HepG2 (cell line): ENCODE measurements around the gene KNL1. TPM values are rescaled to one million over a fixed set of nuclear protein-coding genes. Genes with fewer than 3 reads are reported as not detected.
A peak's percentile ranks its signal among the peaks of the same experiment; 100 is the strongest.
"Not testable (repeated sequence)": the region's sequence is repeated elsewhere in the genome, so short reads cannot be mapped to it uniquely, and the experiment has no call there.

Experiments
- ATAC-seq: fragments of 200-7000 bp; cut with Tn5 transposase; 3 replicates; pipeline ENCODE4 v1.9.1; 2020; ENCODE audit warnings: mild to moderate bottlenecking, moderate library complexity
- BruUV-seq: library from RNA; stranded (reverse); fragments of 400-500 nt; replicated peaks from 2 replicates; lab custom pipeline; 2021; lab: Mats Ljungman, UMichigan
- CTCF ChIA-PET: fragments of 300-600 bp; formaldehyde crosslinking; extraction: SDS; loops from one replicate; lab custom pipeline; 2021; ENCODE audit warnings: low total read pairs, inconsistent platforms, low intra/inter-chr PET ratio; lab: Yijun Ruan, JAX
- POLR2A ChIA-PET: fragments of 350-600 bp; sonication (Branson Sonifier 250); formaldehyde crosslinking; loops from one replicate; lab custom pipeline; 2020; ENCODE audit warnings: antibody characterized with exemption, inconsistent platforms; lab: Yijun Ruan, JAX
- DNase-seq: peaks from one replicate; pipeline ENCODE4 v3.0.0-alpha.2; 2015; ENCODE audit warnings: low spot score
- FAIRE-seq: peaks from 3 replicates; lab custom pipeline; 2011; peaks lifted over from hg19 to GRCh38; lab: Jason Lieb, UNC
- H2AFZ ChIP-seq: one replicate; pipeline ENCODE4 v1.6.1; 2011; ENCODE audit warnings: low read length, inconsistent platforms
- H3K27ac ChIP-seq: fragments of 300-600 bp; 3 replicates; pipeline ENCODE4 v1.8.0; 2011; ENCODE audit warnings: mixed run types, mild to moderate bottlenecking, mixed read lengths, low read length, inconsistent platforms; ENCODE audit not compliant: insufficient read depth; ENCODE audit errors: extremely low read length
- H3K27me3 ChIP-seq, 2 experiments: fragments of 200-600 bp in 1 of 2; 2 replicates in 1 of 2; 3 replicates in 1 of 2; pipeline versions ENCODE4 v1.6.0 to v1.8.0; 2011; ENCODE audit warnings: low read length in 2 of 2, mild to moderate bottlenecking in 2 of 2, moderate library complexity in 2 of 2, inconsistent platforms in 1 of 2; ENCODE audit not compliant: insufficient read depth in 2 of 2, control insufficient read depth in 1 of 2
- H3K36me3 ChIP-seq, 2 experiments: fragments of 200-600 bp in 1 of 2; replicated peaks in 1 of 2; 2 replicates in 1 of 2; 3 replicates in 1 of 2; pipeline versions ENCODE4 v1.5.1 to v1.8.0; 2011; ENCODE audit warnings: low read length in 2 of 2, inconsistent platforms in 1 of 2; ENCODE audit not compliant: insufficient read depth in 2 of 2, control insufficient read depth in 1 of 2
- H3K4me1 ChIP-seq: 2 replicates; pipeline ENCODE4 v1.5.1; 2012; ENCODE audit warnings: low read length, inconsistent platforms; ENCODE audit not compliant: insufficient read depth
- H3K4me2 ChIP-seq: 2 replicates; pipeline ENCODE4 v1.6.0; 2011; ENCODE audit warnings: low read depth, low read length, inconsistent platforms
- H3K4me3 ChIP-seq, 3 experiments: fragments of 200-600 bp in 1 of 3; sonication (generic), shearing (Covaris generic) in 1 of 3; replicated peaks in 1 of 3; 2 replicates each; pipeline ENCODE4 v1.5.1; 2011 to 2016; ENCODE audit warnings: low read length in 3 of 3, inconsistent platforms in 2 of 3, low read depth in 2 of 3, mild to moderate bottlenecking in 2 of 3, control low read depth in 1 of 3, mixed read lengths in 1 of 3; ENCODE audit not compliant: insufficient read depth in 1 of 3
- H3K79me2 ChIP-seq: one replicate; pipeline ENCODE4 v1.6.1; 2011; ENCODE audit warnings: low read length, inconsistent platforms; ENCODE audit not compliant: insufficient read depth
- H3K9ac ChIP-seq: 2 replicates; pipeline ENCODE4 v1.6.0; 2011; ENCODE audit warnings: mild to moderate bottlenecking, low read depth, low read length, inconsistent platforms; ENCODE audit not compliant: insufficient read depth
- H3K9me3 ChIP-seq: 2 replicates; pipeline ENCODE4 v1.5.1; 2012; ENCODE audit warnings: mild to moderate bottlenecking, low read length
- H4K20me1 ChIP-seq: 2 replicates; pipeline ENCODE4 v1.6.0; 2011; ENCODE audit warnings: inconsistent platforms, mild to moderate bottlenecking, low read length, moderate library complexity; ENCODE audit not compliant: insufficient read depth
- MAFF ChIP-seq: IDR thresholded peaks from 2 replicates; pipeline ENCODE4 v1.6.1; 2011; ENCODE audit warnings: low read depth, low read length, improper control_type of control experiment
- MAFK ChIP-seq, 2 experiments: IDR thresholded peaks in 1 of 2; conservative IDR thresholded peaks in 1 of 2; 2 replicates each; pipeline ENCODE4 v1.6.1; 2011; ENCODE audit warnings: improper control_type of control experiment in 2 of 2, low read length in 2 of 2
- MED13 ChIP-seq: sonication (generic); formaldehyde crosslinking; IDR thresholded peaks from 2 replicates; pipeline ENCODE4 v1.5.0; 2020; ENCODE audit warnings: missing genetic modification reagents
- NFYB ChIP-seq: sonication (generic); formaldehyde crosslinking; IDR thresholded peaks from 2 replicates; pipeline ENCODE4 v1.4.0; 2020; ENCODE audit warnings: missing genetic modification reagents
- NFYC ChIP-seq: IDR thresholded peaks from 2 replicates; pipeline ENCODE4 v1.6.1; 2016; ENCODE audit warnings: missing genetic modification reagents, missing compliant biosample characterization
- POGZ ChIP-seq: sonication (generic); formaldehyde crosslinking; IDR thresholded peaks from 2 replicates; pipeline ENCODE4 v1.4.0; 2020; ENCODE audit warnings: mild to moderate bottlenecking, missing genetic modification reagents
- ZMYM4 ChIP-seq: sonication (generic); formaldehyde crosslinking; IDR thresholded peaks from 2 replicates; pipeline ENCODE4 v1.8.1; 2023; ENCODE audit warnings: mild to moderate bottlenecking, missing genetic modification reagents
- WGBS: methylation state at CpG from one replicate; pipeline ENCODE4 v1.1.6; 2017; ENCODE audit warnings: low lambda C conversion rate; 5-methylcytosine and 5-hydroxymethylcytosine counted together
- in situ Hi-C: cut with HindIII; loops from 2 replicates; pipeline ENCODE4 v1.10.0; 2017; ENCODE audit warnings: low pct_unique_long_range_greater_than_20kb; ENCODE audit not compliant: extremely low pct_ligation_motif_present
- intact Hi-C: fragments of 100-400 bp; cut with micrococcal nuclease; formaldehyde crosslinking; loops from one replicate; pipeline ENCODE4 v1.10.0; 2022; ENCODE audit not compliant: unreplicated experiment
- polyA plus RNA-seq, 8 experiments: library from polyadenylated mRNA; depleted of rRNA in 3 of 8; stranded (reverse) in 7 of 8; unstranded in 1 of 8; fragments of >200 nt; fragmentation: Illumina TruSeq in 4 of 8; extraction: Trizol in 4 of 8; gene quantifications; 2 replicates each; pipeline versions ENCODE4 v1.2.1 to v1.2.3, GENCODE V29; 2011 to 2016; ENCODE audit warnings: low read depth in 4 of 8, missing spikeins in 1 of 8, mixed read lengths in 1 of 8; ENCODE audit not compliant: insufficient read depth in 1 of 8
- total RNA-seq, 5 experiments: library from RNA; depleted of rRNA; stranded (reverse); fragments of >200 nt; fragmentation: Illumina TruSeq; extraction: Trizol; gene quantifications; 2 replicates each; pipeline ENCODE4 v1.2.3, GENCODE V29; 2016; ENCODE audit warnings: low read depth in 1 of 5

KNL1 gene
- total and polyA plus RNA-seq, 2 of the 13 experiments (the other 11 are each of a cell fraction or from before 2014, with no cell fraction given): 8.0 to 21.4 TPM

DNA sequence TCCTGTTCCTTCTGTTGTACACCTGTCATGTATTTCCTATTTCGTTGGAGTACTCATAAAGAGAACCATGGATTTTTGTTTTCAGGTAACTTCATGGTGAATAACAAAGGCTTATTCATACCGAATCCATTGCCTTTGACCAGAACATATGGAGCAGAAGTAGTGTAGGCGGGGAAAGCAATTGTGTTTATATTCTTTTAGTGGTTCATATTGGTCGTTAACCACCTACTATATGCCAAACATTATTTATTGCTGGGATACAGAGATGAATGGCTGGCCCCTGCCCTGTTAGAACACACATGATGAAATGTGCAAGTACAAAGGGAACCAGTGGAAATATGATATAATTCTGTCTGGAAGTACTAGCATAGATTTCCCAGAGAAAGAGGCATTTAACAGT, 15.2 kb upstream of the KNL1 start:
- no peak for DNase-seq
- FAIRE-seq: no peak
- ChIA-PET POLR2A (no interaction called here), CTCF (no interaction called here)
- H4K20me1 ChIP-seq: no peaks in the 10 kb centered on the region
- peaks cover 7% of the 10 kb centered on the region; the same call in 1 of the 2 replicates for H3K4me1 ChIP-seq
- no peaks in the 10 kb centered on the region for H3K27me3 ChIP-seq
- no peak for TF ChIP-seq MED13
- no peak overlapping the region for H3K27ac ChIP-seq
- no peak overlapping the region for H3K4me3 ChIP-seq
- no peak overlapping the region for H3K9ac ChIP-seq
- no peaks in the 10 kb centered on the region for H3K9me3 ChIP-seq
- no peak overlapping the region for H2AFZ ChIP-seq
- H3K36me3 ChIP-seq: peaks cover 1 to 3% of the 10 kb centered on the region in 2 experiments; a peak in 2 of 5 replicates
- no peak for ATAC-seq
- in situ Hi-C loops (no loop called here), intact Hi-C loops (no loop called here)
- 34% methylated on average over 4 of the region's 4 CpGs for WGBS
- no peak overlapping the region for H3K4me2 ChIP-seq
- no TSS peak for BruUV-seq
- no peaks in the 10 kb centered on the region for H3K79me2 ChIP-seq

DNA sequence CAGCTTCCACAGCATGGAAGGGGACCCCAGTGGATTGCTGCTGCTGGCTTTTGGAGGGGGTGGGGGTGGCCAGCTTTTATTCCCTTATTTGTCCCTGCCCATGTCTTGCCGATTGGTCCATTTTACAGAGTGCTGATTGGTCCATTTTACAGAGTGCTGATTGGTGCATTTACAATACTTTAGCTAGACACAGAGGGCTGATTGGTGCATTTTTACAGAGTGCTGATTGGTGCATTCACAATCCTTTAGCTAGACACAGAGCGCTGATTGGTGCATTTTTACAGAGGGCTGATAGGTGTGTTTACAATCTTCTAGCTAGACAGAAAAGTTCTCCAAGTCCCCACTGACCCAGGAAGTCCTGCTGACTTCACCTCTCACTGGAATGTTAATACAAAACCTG, 12.3 kb upstream of the KNL1 start:
- intact Hi-C loops (loop anchor here (1.0 kb wide), 2 partner anchors 12 to 13 kb away; partner anchors contain the start of genes KNL1 and RPUSD2), in situ Hi-C loops (loop anchor here (10.0 kb wide), 1 partner anchor 313 kb away; the partner anchor contains the start of gene VPS18)
- H3K79me2 ChIP-seq, DNase-seq, H3K36me3 ChIP-seq, H4K20me1 ChIP-seq, FAIRE-seq, BruUV-seq, H2AFZ ChIP-seq, H3K27me3 ChIP-seq, CTCF ChIA-PET, H3K9me3 ChIP-seq: not testable (repeated sequence)
- POLR2A ChIA-PET: interaction anchor here (0.9 to 3.0 kb wide), 4 partner anchors 10 to 17 kb away, joined by 3 to 16 read pairs (median 5); partner anchors contain the start of genes CCDC32 and RPUSD2
- peak overlapping the region; percentile 86 for H3K4me2 ChIP-seq
- H3K4me1 ChIP-seq: peaks cover 15% of the 10 kb centered on the region
- peak overlapping the region; percentile 91 for H3K27ac ChIP-seq
- ATAC-seq: peak; percentile 6; the same call in 1 of the 3 replicates
- peak overlapping the region; percentile 63; the same call in 1 of the 2 replicates for H3K9ac ChIP-seq
- H3K4me3 ChIP-seq: peak overlapping the region; percentile 70 to 72 (median 72)
- 69% methylated on average over 2 of the region's 2 CpGs for WGBS
- TF ChIP-seq MAFK (conservative IDR thresholded peaks at IDR 0.05 in 1 of 2, IDR thresholded peaks at IDR 0.05 in 1 of 2; ENCODE audit: low read length in 2 of 2) (peak; percentile 11 to 35; a peak in 1 of 4 replicates), NFYB (CRISPR knock-in tag) (peak; percentile 83), ZMYM4 (CRISPR knock-in tag) (peak; percentile 77), POGZ (CRISPR knock-in tag) (peak; percentile 71), MAFF (peak; percentile 57), NFYC (CRISPR knock-in tag) (peak; percentile 79)
